Caco-2 (cell line): Measurements from ENCODE around the gene TOX3. TPM values are rescaled to one million over a fixed set of nuclear protein-coding genes. Genes with fewer than 3 reads are reported as not detected.

Experiments used
- BruUV-seq: library from RNA; stranded (reverse); fragments of 400-500 nt; replicated peaks from 2 replicates; lab custom pipeline; 2021; lab: Mats Ljungman, UMichigan
- CTCF ChIA-PET: fragments of 300-600 bp; sonication (Branson Sonifier 250); formaldehyde crosslinking; loops from one replicate; lab custom pipeline; 2022; ENCODE audit warnings: antibody characterized with exemption; lab: Charles Lee
- POLR2A ChIA-PET: fragments of 300-600 bp; sonication (Branson Sonifier 250); formaldehyde crosslinking; loops from one replicate; lab custom pipeline; 2022; ENCODE audit warnings: antibody characterized with exemption; lab: Charles Lee
- DNase-seq, 2 experiments: peaks; one replicate each; pipeline versions ENCODE4 v3.0.0 to v3.0.0-alpha.2; 2020 to 2022
- H3K27me3 ChIP-seq: replicated peaks from 2 replicates; pipeline ENCODE4 v1.6.0; 2011; ENCODE audit warnings: low read length; ENCODE audit not compliant: control insufficient read depth, insufficient read depth
- H3K36me3 ChIP-seq: 2 replicates; pipeline ENCODE4 v1.5.1; 2011; ENCODE audit warnings: low read length; ENCODE audit not compliant: control insufficient read depth, insufficient read depth
- H3K4me1 ChIP-seq: fragments of 250-450 bp; sonication (Bioruptor Pico); 2 replicates; pipeline ENCODE4 v1.5.1; 2020; ENCODE audit warnings: mild to moderate bottlenecking
- H3K4me3 ChIP-seq: 2 replicates; pipeline ENCODE4 v1.5.1; 2011; ENCODE audit warnings: low read depth, mild to moderate bottlenecking, control low read depth, low read length
- H3K9me3 ChIP-seq: fragments of 250-450 bp; sonication (Bioruptor Pico); 2 replicates; pipeline ENCODE4 v1.5.1; 2020; ENCODE audit warnings: mild to moderate bottlenecking, moderate library complexity
- H3K27ac Mint-ChIP-seq: one replicate; pipeline ENCODE4 v1.8.0; 2022; ENCODE audit warnings: mixed read lengths; ENCODE audit not compliant: unreplicated experiment
- H3K27me3 Mint-ChIP-seq: one replicate; pipeline ENCODE4 v1.8.0; 2022; ENCODE audit warnings: mixed read lengths; ENCODE audit not compliant: insufficient read depth, unreplicated experiment
- H3K36me3 Mint-ChIP-seq: one replicate; pipeline ENCODE4 v1.8.0; 2022; ENCODE audit warnings: mild to moderate bottlenecking, mixed read lengths; ENCODE audit not compliant: insufficient read depth, unreplicated experiment
- H3K4me1 Mint-ChIP-seq: one replicate; pipeline ENCODE4 v1.8.0; 2022; ENCODE audit warnings: low read depth, mixed read lengths; ENCODE audit not compliant: unreplicated experiment
- H3K4me3 Mint-ChIP-seq: one replicate; pipeline ENCODE4 v1.8.0; 2022; ENCODE audit warnings: mild to moderate bottlenecking, moderate library complexity, mixed read lengths; ENCODE audit not compliant: unreplicated experiment
- H3K9me3 Mint-ChIP-seq: one replicate; pipeline ENCODE4 v1.8.0; 2022; ENCODE audit warnings: mixed read lengths; ENCODE audit not compliant: unreplicated experiment
- CTCF ChIP-seq, 2 experiments: fragments of 200-600 bp in 1 of 2; IDR thresholded peaks; 1 replicate in 1 of 2; 2 replicates in 1 of 2; pipeline versions ENCODE4 v1.5.1 to v1.8.0; 2011 to 2022; ENCODE audit warnings: antibody characterized with exemption in 1 of 2, control low read depth in 1 of 2, inconsistent platforms in 1 of 2, low read depth in 1 of 2, low read length in 1 of 2, mild to moderate bottlenecking in 1 of 2, moderate library complexity in 1 of 2; ENCODE audit not compliant: insufficient read depth in 1 of 2, severe bottlenecking in 1 of 2, unreplicated experiment in 1 of 2
- intact Hi-C: fragments of 100-400 bp; cut with micrococcal nuclease; formaldehyde crosslinking; loops from one replicate; pipeline ENCODE4 v1.10.0; 2022; ENCODE audit not compliant: unreplicated experiment
- total RNA-seq: library from RNA; stranded (reverse); gene quantifications from 2 replicates; pipeline ENCODE4 v1.2.3, GENCODE V29; 2022

Gene TOX3
- total RNA-seq, 1 experiment from 2014 or later: 3.6 TPM

GRCh38 chr16:52441886-52442285 lies 105.1 kb downstream of the TOX3 start:
- no peaks in the 10 kb centered on the region for H3K27me3 Mint-ChIP-seq
- no peak overlapping the region for H3K4me3 ChIP-seq
- no peaks in the 10 kb centered on the region; the same call in 1 of the 2 replicates for H3K36me3 ChIP-seq
- H3K4me1 ChIP-seq: no peaks in the 10 kb centered on the region
- ChIA-PET CTCF (interaction anchor here (0.9 kb wide), 1 partner anchor 250 kb away, joined by 3 read pairs; no protein-coding TSS in a partner anchor), POLR2A (no interaction called here)
- no peaks in the 10 kb centered on the region for H3K4me1 Mint-ChIP-seq
- no TSS peak for BruUV-seq
- no peak for TF ChIP-seq CTCF (IDR thresholded peaks at IDR 0.05; ENCODE audit: insufficient read depth in 1 of 2, low read depth in 1 of 2, low read length in 1 of 2, severe bottlenecking in 1 of 2, unreplicated experiment in 1 of 2)
- H3K4me3 Mint-ChIP-seq: no peak overlapping the region
- peaks cover 6% of the 10 kb centered on the region for H3K36me3 Mint-ChIP-seq
- no peaks in the 10 kb centered on the region for H3K27me3 ChIP-seq
- no peak overlapping the region for H3K27ac Mint-ChIP-seq
- no peaks in the 10 kb centered on the region for H3K9me3 Mint-ChIP-seq
- H3K9me3 ChIP-seq: no peaks in the 10 kb centered on the region
- intact Hi-C loops: loop anchor here (5.0 kb wide), 1 partner anchor 105 kb away; the partner anchor contains the start of gene TOX3
- no peak for DNase-seq

- no peak overlapping the region for H3K4me3 Mint-ChIP-seq
- no peaks in the 10 kb centered on the region for H3K4me1 Mint-ChIP-seq
- DNase-seq: no peak
- Histone ChIP-seq H3K36me3 (no peaks in the 10 kb centered on the region; the same call in 1 of the 2 replicates), H3K27me3 (no peaks in the 10 kb centered on the region), H3K9me3 (no peaks in the 10 kb centered on the region), H3K4me1 (no peaks in the 10 kb centered on the region), H3K4me3 (no peak overlapping the region)
- ChIA-PET CTCF (no interaction called here), POLR2A (no interaction called here)
- peaks cover 6% of the 10 kb centered on the region for H3K36me3 Mint-ChIP-seq
- BruUV-seq: no TSS peak
- no peaks in the 10 kb centered on the region for H3K27me3 Mint-ChIP-seq
- intact Hi-C loops: loop anchor here (5.0 kb wide), 1 partner anchor 107 kb away; the partner anchor contains the start of gene TOX3
- no peak for TF ChIP-seq CTCF (IDR thresholded peaks at IDR 0.05; ENCODE audit: insufficient read depth in 1 of 2, low read depth in 1 of 2, low read length in 1 of 2, severe bottlenecking in 1 of 2, unreplicated experiment in 1 of 2)
- no peaks in the 10 kb centered on the region for H3K9me3 Mint-ChIP-seq
- no peak overlapping the region for H3K27ac Mint-ChIP-seq
Observed at GRCh38 chr16:52440248-52440647, 106.7 kb downstream of the TOX3 start.

GRCh38 chr16:52439750-52440149 lies 107.2 kb downstream of the TOX3 start:
- ChIA-PET POLR2A (no interaction called here), CTCF (no interaction called here)
- DNase-seq: no peak
- Mint-ChIP-seq H3K4me3 (no peak overlapping the region), H3K9me3 (no peaks in the 10 kb centered on the region), H3K4me1 (no peaks in the 10 kb centered on the region), H3K27me3 (no peaks in the 10 kb centered on the region), H3K27ac (no peak overlapping the region), H3K36me3 (peaks cover 6% of the 10 kb centered on the region)
- no peak for TF ChIP-seq CTCF (IDR thresholded peaks at IDR 0.05; ENCODE audit: insufficient read depth in 1 of 2, low read depth in 1 of 2, low read length in 1 of 2, severe bottlenecking in 1 of 2, unreplicated experiment in 1 of 2)
- no peaks in the 10 kb centered on the region; the same call in 1 of the 2 replicates for H3K36me3 ChIP-seq
- no peaks in the 10 kb centered on the region for H3K9me3 ChIP-seq
- no TSS peak for BruUV-seq
- H3K4me3 ChIP-seq: no peak overlapping the region
- intact Hi-C loops: loop anchor here (5.0 kb wide), 1 partner anchor 108 kb away; the partner anchor contains the start of gene TOX3
- H3K27me3 ChIP-seq: no peaks in the 10 kb centered on the region
- H3K4me1 ChIP-seq: no peaks in the 10 kb centered on the region
